Subcutaneous adipose tissue (tissue), 4 donors: Measurements from ENCODE around the gene COX17. TPM values are rescaled to one million over a fixed set of nuclear protein-coding genes. Genes with fewer than 3 reads are reported as not detected.

ENCODE experiments used
- CTCF ChIP-seq: fragments of 450-650 bp; IDR thresholded peaks from one replicate; pipeline ENCODE4 v1.5.1; 2016; ENCODE audit warnings: low read depth, mild to moderate bottlenecking, control low read depth, antibody characterized with exemption, moderate library complexity
- total RNA-seq, 4 donors: library from RNA; depleted of rRNA; stranded (reverse); fragments of >200 nt; gene quantifications; one replicate each; pipeline ENCODE4 v1.1.0, GENCODE V29; 2016

COX17 gene
- total RNA-seq, 4 donors from 2014 or later = 17.9 to 86.4 (median 23.0) TPM

- TF ChIP-seq CTCF = no peak
Measured at GRCh38 chr3:119649761-119650160, 27.4 kb downstream of the COX17 start.

- no peak for TF ChIP-seq CTCF
Measured at GRCh38 chr3:119647843-119648575, 29.2 kb downstream of the COX17 start.

GRCh38 chr3:119647171-119647570, 30.0 kb downstream of the COX17 start:
- TF ChIP-seq CTCF = no peak

- TF ChIP-seq CTCF = no peak
Measured at GRCh38 chr3:119645813-119646212, 31.4 kb downstream of the COX17 start.

GRCh38 chr3:119644481-119644880, 32.7 kb downstream of the COX17 start:
- no peak for TF ChIP-seq CTCF

- no peak for TF ChIP-seq CTCF
Measured at GRCh38 chr3:119643528-119643927, 33.7 kb downstream of the COX17 start.

- no peak for TF ChIP-seq CTCF
Measured at GRCh38 chr3:119642746-119643473, 34.3 kb downstream of the COX17 start.
